Raji (cell line): ENCODE measurements around the gene IREB2.

Experiments
- POLR2A ChIP-seq: IDR thresholded peaks from 2 replicates; pipeline ENCODE4 v1.6.1; 2011; ENCODE audit warnings: low read depth, low read length, control low read depth; ENCODE audit not compliant: insufficient read depth

Gene IREB2

GRCh38 chr15:78444255-78444654, 6.2 kb downstream of the IREB2 start:
- no peak for TF ChIP-seq POLR2A

DNA sequence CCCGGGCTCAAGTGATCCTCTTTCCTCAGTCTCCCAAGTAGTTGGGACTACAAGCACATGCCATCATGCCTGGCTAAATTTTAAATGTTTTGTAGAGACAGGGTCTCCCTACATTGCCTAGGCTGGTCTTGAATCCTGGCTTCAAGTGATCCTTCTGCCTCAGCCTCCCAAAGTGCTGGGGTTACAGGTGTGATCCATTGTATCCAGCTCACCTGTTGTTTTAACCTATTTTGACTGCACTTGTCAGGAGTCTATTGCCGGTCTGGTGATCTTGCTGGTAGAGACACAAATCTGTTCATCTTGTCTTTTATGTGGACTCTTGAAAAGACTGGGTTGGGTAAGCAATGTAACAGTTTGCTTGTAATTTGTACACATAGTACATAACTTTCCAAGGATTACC, 7.9 kb downstream of the IREB2 start:
- no peak for TF ChIP-seq POLR2A

- TF ChIP-seq POLR2A, result no peak
Measured at GRCh38 chr15:78446551-78446950, 8.5 kb downstream of the IREB2 start.

DNA sequence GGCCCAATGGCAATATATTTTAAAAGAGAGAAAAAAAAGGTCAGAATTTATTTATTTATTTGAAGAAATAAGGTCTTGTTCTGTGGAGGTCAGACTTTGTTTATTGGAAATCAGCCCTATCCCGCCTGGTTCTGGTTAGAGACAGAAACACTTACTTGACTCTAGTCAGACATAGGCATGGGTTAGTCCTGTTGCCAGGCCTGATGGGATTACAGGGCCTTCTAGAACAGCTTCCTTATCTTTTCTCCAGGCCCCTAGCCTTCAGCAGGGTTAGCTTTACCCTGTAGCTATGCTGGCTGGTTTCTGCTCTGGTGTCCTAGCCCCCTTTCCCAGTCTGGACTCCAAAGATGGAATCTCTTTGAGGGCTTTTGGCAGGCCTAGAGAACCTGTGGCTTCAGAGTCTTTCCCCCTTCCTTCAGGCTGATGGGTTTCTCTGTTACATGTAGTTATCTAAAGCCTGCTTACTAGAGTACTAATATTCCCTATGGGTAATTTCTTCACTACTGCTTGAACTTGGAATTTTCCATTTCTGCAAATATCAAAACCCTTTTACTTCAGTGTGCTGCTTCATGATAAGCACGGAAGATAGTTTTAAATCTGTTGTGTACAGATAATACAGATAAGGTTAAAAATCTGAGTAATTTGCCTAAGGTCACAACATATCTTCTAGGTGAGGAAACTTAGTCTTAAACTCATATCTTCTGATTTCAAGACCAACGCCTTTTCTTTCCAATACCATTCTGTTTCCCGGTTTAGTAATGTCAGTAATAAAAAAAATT, 10.6 kb downstream of the IREB2 start:
- no peak for TF ChIP-seq POLR2A

DNA sequence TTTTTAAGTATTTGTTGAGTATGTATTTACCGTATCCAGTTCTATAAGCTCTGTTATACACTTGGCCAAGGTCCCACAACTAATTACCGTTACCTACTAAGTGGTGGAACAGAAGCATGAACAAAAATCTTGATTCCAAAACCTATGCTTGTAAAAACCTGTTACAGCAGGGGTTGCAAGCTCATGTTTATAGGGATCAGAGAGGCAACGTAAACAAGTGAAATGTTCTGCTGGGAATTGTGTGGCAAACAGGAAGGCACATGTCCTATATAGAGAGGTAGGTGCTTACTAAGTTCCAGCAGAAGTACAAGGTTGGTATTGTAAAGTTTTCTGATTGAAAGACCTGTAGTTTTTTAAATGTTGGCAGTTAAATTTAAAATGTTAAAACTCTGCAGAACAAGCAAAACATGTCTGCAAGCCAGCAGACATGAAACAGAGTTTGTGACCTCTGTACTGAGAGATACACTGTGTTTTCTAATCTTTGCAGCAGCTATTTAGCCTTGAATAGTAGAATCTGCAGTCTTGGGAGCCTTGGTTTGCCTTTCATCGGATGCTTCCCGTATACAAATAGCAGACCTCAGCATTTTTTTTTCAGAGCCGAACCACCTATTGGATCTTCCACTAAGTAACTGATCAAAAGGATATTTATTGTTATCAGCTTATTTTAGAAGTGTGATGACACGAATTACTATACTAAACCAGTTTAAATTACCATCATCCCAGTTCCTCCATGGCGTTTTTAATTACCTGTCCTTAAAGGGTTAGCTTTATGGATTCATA, 11.4 kb downstream of the IREB2 start:
- TF ChIP-seq POLR2A, result no peak

GRCh38 chr15:78450285-78450858, 12.4 kb downstream of the IREB2 start:
- no peak for TF ChIP-seq POLR2A

- TF ChIP-seq POLR2A, result no peak
Measured at GRCh38 chr15:78452485-78452884, 14.5 kb downstream of the IREB2 start.

DNA sequence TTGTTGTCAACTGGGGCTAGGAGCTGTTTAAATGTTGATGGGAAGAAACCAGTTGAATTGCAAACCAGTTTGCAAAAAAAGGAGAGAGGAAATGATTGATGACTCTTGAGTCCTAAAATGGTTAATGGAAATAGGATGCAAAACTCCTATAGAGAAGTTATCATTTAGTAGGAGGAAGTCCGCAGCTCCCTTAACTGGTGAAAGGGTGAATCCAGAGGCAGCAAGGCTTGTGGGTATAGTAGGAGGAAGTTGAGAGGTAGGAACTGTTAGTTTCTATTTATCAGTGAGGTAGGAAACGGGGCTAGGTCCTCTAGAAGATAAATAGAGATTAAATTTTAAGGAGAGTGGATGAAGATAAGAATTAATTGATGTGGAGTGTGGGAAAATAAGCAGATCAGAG, 15.4 kb downstream of the IREB2 start:
- no peak for TF ChIP-seq POLR2A

GRCh38 chr15:78454992-78455391, 17.0 kb downstream of the IREB2 start:
- no peak for TF ChIP-seq POLR2A

DNA sequence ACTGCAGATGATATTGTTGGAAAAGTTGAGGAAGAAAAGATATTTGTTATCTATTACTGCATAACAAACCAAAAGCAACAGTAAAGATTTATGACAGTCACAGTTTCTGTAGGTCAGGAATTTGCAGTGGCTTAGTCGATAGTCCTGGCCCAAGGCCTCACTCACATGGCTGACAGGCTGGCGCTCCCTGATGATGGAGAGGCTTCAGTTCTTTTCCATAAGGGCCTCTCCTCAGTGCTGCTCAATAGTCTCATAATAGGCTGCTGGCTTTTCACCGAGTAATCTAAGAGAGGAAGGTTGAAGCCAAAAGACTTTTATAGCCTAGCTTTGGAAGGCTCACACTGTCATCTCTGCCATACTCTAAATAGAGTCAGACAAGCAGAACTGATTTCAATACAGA, 17.7 kb downstream of the IREB2 start:
- no peak for TF ChIP-seq POLR2A

DNA sequence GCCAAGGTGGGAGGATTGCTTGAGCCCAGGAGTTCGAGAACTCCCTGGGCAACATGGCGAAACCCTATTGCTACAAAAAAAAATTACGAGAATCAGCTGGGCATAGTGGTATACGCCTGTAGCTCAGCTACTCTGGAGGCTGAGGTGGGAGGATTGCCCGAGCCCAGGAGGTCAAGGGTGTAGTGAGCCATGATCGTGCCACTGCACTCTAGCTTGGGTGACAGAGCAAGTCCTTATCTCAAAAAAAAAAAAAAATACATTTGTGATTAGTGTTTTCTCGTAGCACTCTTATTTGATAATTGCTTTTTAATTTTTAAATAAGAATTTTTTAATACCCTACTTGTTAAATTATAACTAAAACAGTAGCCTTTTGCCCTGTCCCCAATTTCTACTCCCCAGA, 18.4 kb downstream of the IREB2 start:
- no peak for TF ChIP-seq POLR2A

DNA sequence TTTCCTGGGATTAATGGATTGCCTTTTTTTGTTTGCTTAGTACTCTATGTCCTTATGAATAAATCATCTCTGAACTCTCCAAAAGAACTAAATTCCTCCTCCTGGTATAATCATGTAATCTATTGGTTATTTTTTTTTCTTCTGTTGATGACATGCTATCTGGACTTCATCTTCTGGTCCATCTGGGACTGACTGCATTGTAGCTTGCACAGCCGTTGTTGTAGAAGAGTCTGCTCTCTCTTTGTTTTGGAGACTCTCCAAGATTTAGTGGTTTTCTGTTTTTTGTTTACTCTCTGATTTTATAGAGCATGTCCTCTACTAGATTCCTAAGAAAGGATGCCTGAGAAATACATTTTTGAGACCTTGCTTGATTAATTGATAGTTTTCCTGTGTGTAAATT, 19.1 kb downstream of the IREB2 start:
- no peak for TF ChIP-seq POLR2A

DNA sequence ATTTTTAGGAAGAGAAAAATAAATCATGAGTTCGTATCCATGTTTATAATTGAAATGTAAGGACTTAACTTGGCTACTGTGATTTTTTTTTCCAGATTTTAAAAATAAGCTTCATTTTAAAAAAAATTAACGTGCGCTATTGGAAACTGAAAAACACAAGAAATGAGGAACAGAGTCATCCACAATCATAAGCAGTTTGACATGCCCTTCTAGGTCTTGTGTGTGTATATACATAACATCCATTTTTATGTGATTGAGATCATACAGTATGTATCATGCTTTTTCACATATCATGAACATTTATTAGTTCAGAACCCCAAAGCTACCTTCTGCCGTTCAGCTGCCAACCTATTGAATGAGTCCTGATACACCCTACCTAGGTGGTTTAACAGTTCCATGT, 22.7 kb downstream of the IREB2 start:
- no peak for TF ChIP-seq POLR2A

DNA sequence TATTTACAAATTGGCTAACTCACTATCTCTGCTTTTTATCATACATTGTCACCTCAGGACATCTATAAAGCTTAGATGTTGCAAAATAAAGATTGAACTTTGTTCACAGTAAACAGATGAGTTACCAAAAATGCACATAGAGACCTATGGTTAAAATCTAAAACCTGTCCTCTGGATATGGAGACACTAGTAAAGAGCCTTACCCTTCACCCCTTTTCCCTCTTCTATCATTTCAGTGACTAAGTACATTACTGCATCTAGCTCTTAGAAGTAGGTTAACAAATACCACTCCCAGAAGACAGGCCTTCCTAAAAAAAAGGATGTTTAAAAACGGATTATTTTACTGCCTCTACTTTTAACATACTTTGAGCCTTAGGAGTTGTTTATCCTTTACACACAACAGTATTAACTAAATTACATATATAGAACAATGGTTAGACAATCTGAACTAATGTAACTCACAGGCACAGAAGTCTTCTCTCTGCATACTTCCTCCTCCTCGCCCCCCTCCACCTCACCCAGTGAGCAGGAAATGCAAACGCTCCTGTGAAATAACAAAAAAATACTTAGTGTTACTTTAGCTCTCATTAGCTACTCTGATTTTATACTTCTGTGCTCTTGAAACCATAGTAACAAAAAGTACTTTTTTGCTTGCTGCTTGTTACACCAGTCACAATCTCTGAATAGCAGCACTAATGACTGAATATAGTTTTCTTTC, 23.3 kb downstream of the IREB2 start:
- no peak for TF ChIP-seq POLR2A

GRCh38 chr15:78469031-78469430, 31.0 kb downstream of the IREB2 start:
- no peak for TF ChIP-seq POLR2A

DNA sequence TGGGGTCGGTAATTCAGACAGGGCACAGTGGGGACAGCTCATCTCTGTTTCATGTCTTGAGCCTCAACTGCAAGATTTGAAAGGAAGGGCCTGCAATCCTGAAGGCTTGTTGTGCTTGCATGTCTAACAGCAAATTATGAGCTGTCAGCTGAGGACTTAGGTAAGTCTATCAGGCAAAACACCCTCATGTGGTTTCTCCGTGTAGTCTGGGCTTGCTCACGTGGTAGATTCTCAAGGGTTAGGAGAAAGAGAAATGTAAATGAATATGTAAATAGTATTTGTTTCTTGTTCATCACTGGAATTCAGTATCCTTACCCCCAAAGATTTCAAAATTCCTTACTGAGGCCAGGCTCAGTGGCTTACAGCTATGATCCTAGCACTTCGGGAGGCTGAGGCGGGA, 39.3 kb downstream of the IREB2 start:
- no peak for TF ChIP-seq POLR2A

DNA sequence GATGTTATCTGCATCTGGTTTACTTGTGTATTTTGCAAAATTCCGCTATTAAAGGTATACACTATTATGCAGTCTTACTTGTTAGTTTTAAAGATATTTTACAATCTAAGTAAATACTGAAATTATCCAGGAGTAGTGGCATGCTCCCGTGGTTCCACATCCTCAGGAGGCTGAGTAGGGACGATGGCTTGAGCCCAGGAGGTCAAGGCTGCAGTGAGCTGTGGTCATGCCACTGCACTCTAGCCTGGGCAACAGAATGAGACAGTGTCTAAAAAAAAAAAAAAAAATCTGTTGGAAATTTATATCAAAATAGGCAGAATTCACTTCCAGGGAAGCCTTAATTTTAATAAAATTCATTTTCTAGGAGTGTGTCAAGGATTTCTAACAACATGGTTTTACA, 41.6 kb downstream of the IREB2 start:
- no peak for TF ChIP-seq POLR2A
